GM12878 (cell line): ENCODE results near the gene PIGBOS1.

Experiments
- CBFB ChIP-seq: IDR thresholded peaks from 2 replicates; pipeline ENCODE4 v1.6.1; 2016; ENCODE audit warnings: antibody characterized with exemption, low read depth
- CEBPB ChIP-seq, 2 experiments: fragments of 150-350 bp in 1 of 2; IDR thresholded peaks; 2 replicates each; pipeline ENCODE4 v1.6.1; 2012 to 2014; ENCODE audit warnings: low read depth in 2 of 2, low read length in 2 of 2, borderline replicate concordance in 1 of 2, inconsistent platforms in 1 of 2
- CTCF ChIP-seq, 3 experiments: IDR thresholded peaks in 2 of 3; conservative IDR thresholded peaks in 1 of 3; 2 replicates each; pipeline ENCODE4 v1.5.1; 2011; ENCODE audit warnings: low read depth in 3 of 3, low read length in 3 of 3, mild to moderate bottlenecking in 3 of 3, control low read depth in 2 of 3, moderate library complexity in 2 of 3, inconsistent platforms in 1 of 3, mixed read lengths in 1 of 3; ENCODE audit not compliant: control insufficient read depth in 2 of 3, insufficient read depth in 1 of 3; ENCODE audit errors: extremely low read depth in 1 of 3
- EP300 ChIP-seq, 2 experiments: fragments of 150-350 bp in 1 of 2; IDR thresholded peaks; 2 replicates each; pipeline ENCODE4 v1.6.1; 2011 to 2012; ENCODE audit warnings: low read depth in 2 of 2, low read length in 2 of 2, borderline replicate concordance in 1 of 2, improper control_type of control experiment in 1 of 2, inconsistent platforms in 1 of 2; ENCODE audit not compliant: control insufficient read depth in 1 of 2
- NRF1 ChIP-seq: conservative IDR thresholded peaks from 2 replicates; pipeline ENCODE4 v1.6.1; 2011; ENCODE audit warnings: mild to moderate bottlenecking, low read depth, low read length, improper control_type of control experiment
- POLR2A ChIP-seq: IDR thresholded peaks from 2 replicates; pipeline ENCODE4 v1.6.1; 2011; ENCODE audit warnings: low read depth, mild to moderate bottlenecking, low read length
- POLR2AphosphoS5 ChIP-seq: IDR thresholded peaks from 2 replicates; pipeline ENCODE4 v1.6.1; 2011; ENCODE audit warnings: mild to moderate bottlenecking, low read length, inconsistent platforms
- RCOR1 ChIP-seq: conservative IDR thresholded peaks from 2 replicates; pipeline ENCODE4 v1.6.1; 2012; ENCODE audit warnings: low read depth, low read length, improper control_type of control experiment
- SPI1 ChIP-seq: IDR thresholded peaks from 2 replicates; pipeline ENCODE4 v1.6.1; 2011; ENCODE audit warnings: low read depth, mild to moderate bottlenecking, low read length, moderate library complexity, borderline replicate concordance; ENCODE audit not compliant: insufficient read depth

- TF ChIP-seq RCOR1 (no peak), CEBPB (IDR thresholded peaks at IDR 0.05; ENCODE audit: borderline replicate concordance in 1 of 2, low read depth in 2 of 2, low read length in 2 of 2) (no peak), CTCF (IDR thresholded peaks at IDR 0.05 in 2 of 3, conservative IDR thresholded peaks at IDR 0.05 in 1 of 3; ENCODE audit: control insufficient read depth in 2 of 3, extremely low read depth in 1 of 3, insufficient read depth in 1 of 3, low read depth in 3 of 3, low read length in 3 of 3) (no peak), POLR2A (no peak), CBFB (no peak), NRF1 (no peak), EP300 (IDR thresholded peaks at IDR 0.05; ENCODE audit: borderline replicate concordance in 1 of 2, control insufficient read depth in 1 of 2, low read depth in 2 of 2, low read length in 2 of 2) (no peak), SPI1 (no peak), POLR2AphosphoS5 (no peak)
These were observed 38.9 kb upstream of the PIGBOS1 start for GRCh38 chr15:55357774-55358173.
